GM06990 (cell line): ENCODE measurements around the gene ZNF618.

Source experiments
- DNase-seq: peaks from one replicate; pipeline ENCODE4 v3.0.0-alpha.2; 2011; ENCODE audit not compliant: insufficient read length; ENCODE audit errors: extremely low read depth
- H3K27me3 ChIP-seq: replicated peaks from 2 replicates; pipeline ENCODE4 v1.6.0; 2011; ENCODE audit warnings: low read length; ENCODE audit not compliant: control insufficient read depth, insufficient read depth
- H3K36me3 ChIP-seq: 2 replicates; pipeline ENCODE4 v1.5.1; 2011; ENCODE audit warnings: low read length; ENCODE audit not compliant: control insufficient read depth, insufficient read depth
- H3K4me3 ChIP-seq: replicated peaks from 2 replicates; pipeline ENCODE4 v1.5.1; 2011; ENCODE audit warnings: low read depth, mild to moderate bottlenecking, control low read depth, low read length
- CTCF ChIP-seq: IDR thresholded peaks from 2 replicates; pipeline ENCODE4 v1.5.1; 2011; ENCODE audit warnings: low read length, control low read depth, mild to moderate bottlenecking, inconsistent platforms; ENCODE audit not compliant: insufficient read depth, poor library complexity, severe bottlenecking

The ZNF618 gene

GRCh38 chr9:114086607-114087006 lies 210.5 kb downstream of the ZNF618 start:
- TF ChIP-seq CTCF: no peak
- H3K4me3 ChIP-seq: no peak overlapping the region
- H3K27me3 ChIP-seq: peaks cover 1% of the 10 kb centered on the region; the same call in 1 of the 2 replicates
- no peak for DNase-seq
- H3K36me3 ChIP-seq: no peaks in the 10 kb centered on the region

- Histone ChIP-seq H3K4me3 (no peak overlapping the region), H3K36me3 (no peaks in the 10 kb centered on the region), H3K27me3 (peaks cover 1% of the 10 kb centered on the region; the same call in 1 of the 2 replicates)
- no peak for DNase-seq
- TF ChIP-seq CTCF: no peak
Measured at GRCh38 chr9:114087721-114088120, 211.6 kb downstream of the ZNF618 start.

- no peak for DNase-seq
- no peak for TF ChIP-seq CTCF
- Histone ChIP-seq H3K36me3 (no peaks in the 10 kb centered on the region), H3K4me3 (no peak overlapping the region), H3K27me3 (peaks cover 1% of the 10 kb centered on the region; the same call in 1 of the 2 replicates)
Measured at GRCh38 chr9:114088571-114089170, 212.6 kb downstream of the ZNF618 start.

- Histone ChIP-seq H3K27me3 (peaks cover 1% of the 10 kb centered on the region; the same call in 1 of the 2 replicates), H3K4me3 (no peak overlapping the region), H3K36me3 (no peaks in the 10 kb centered on the region)
- DNase-seq: no peak
- TF ChIP-seq CTCF: no peak
Measured at GRCh38 chr9:114089206-114089840, 213.2 kb downstream of the ZNF618 start.

DNA sequence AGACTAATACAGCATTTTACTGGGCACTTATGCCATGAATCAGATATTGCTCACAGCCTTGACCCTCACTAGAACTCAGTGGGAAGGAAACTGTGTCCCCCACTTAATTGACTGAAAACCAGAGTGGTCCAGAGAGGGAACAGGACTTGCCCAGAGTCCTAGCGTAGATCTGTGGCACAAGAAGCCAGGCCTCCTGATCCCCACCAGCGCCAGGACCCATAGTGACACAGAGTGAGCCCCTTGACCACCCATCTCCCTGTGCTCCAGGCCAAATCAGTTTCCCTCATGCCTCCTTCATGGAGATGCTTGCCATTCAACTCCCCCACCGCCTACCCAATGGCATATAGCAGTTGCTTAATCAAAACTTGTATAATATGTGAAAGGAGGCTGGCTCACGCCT lies 214.7 kb downstream of the ZNF618 start:
- H3K36me3 ChIP-seq: no peaks in the 10 kb centered on the region
- H3K4me3 ChIP-seq: no peak overlapping the region
- no peaks in the 10 kb centered on the region; the same call in 1 of the 2 replicates for H3K27me3 ChIP-seq
- no peak for TF ChIP-seq CTCF
- DNase-seq: no peak

DNA sequence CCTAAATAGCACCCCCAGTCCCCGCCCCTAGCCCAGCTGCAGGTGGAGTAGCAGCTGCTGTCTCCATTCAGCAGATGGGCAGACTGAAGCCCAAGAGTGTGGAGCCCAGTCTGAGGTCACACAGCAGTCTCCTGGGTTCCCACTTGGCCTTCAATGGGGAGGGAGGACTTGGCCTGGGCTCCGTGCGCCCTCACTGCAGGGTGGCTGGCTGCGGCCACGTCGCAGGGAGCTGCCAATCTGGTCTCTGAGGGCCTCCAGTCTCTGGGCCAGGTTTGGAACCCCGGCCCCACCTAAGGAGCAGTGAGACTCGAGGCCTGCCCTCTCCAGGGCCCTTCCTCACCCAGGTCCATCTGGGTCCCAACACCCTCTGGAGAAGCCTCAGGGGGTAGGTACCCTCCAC lies 215.6 kb downstream of the ZNF618 start:
- Histone ChIP-seq H3K36me3 (no peaks in the 10 kb centered on the region), H3K27me3 (no peaks in the 10 kb centered on the region; the same call in 1 of the 2 replicates)
- DNase-seq: no peak

More for the DNA sequence above, 215.6 kb downstream of the ZNF618 start:
- no peak overlapping the region for H3K4me3 ChIP-seq
- TF ChIP-seq CTCF: no peak
